Mucosa of descending colon (tissue), 3 donors: ENCODE data around the gene TSPAN18. TPM values are rescaled to one million over a fixed set of nuclear protein-coding genes. Genes with fewer than 3 reads are reported as not detected.

Experiments used
- ATAC-seq: fragments of 200-7000 bp; cut with Tn5 transposase; one replicate; pipeline ENCODE4 v1.9.1; 2020; ENCODE audit warnings: mild to moderate bottlenecking, moderate library complexity
- DNase-seq, 3 donors: peaks; one replicate each; pipeline ENCODE4 v3.0.0-alpha.2; 2020
- H3K36me3 ChIP-seq: fragments of 200-600 bp; one replicate; pipeline ENCODE4 v1.8.0; 2021; ENCODE audit warnings: low read depth, mild to moderate bottlenecking
- H3K4me1 ChIP-seq: fragments of 200-600 bp; one replicate; pipeline ENCODE4 v1.8.0; 2021; ENCODE audit warnings: low read depth, mild to moderate bottlenecking
- H3K4me3 ChIP-seq: fragments of 200-600 bp; one replicate; pipeline ENCODE4 v1.8.0; 2021; ENCODE audit warnings: mild to moderate bottlenecking
- H3K9me3 ChIP-seq: fragments of 200-600 bp; one replicate; pipeline ENCODE4 v1.8.0; 2021; ENCODE audit warnings: mild to moderate bottlenecking
- intact Hi-C, 2 donors: fragments of 100-400 bp; cut with DNase I in 1 of 2; cut with micrococcal nuclease in 1 of 2; formaldehyde crosslinking; loops; one replicate each; pipeline versions ENCODE4 v1.11.0 to v1.11.1; 2022; cut with DNase I, micrococcal nuclease
- total RNA-seq, 3 donors: library from RNA; stranded (reverse); fragmentation: NEBNext Ultra II Directional in 2 of 3; extraction: Animal tissue kit (Norgen Biotek cat#: 25700) in 2 of 3; gene quantifications; one replicate each; pipeline versions ENCODE4 v1.2.1 to v1.2.4, GENCODE V29; 2021 to 2023
- TF ChIP-seq, protein P1 (sequence below): fragments of 200-600 bp; IDR thresholded peaks from one replicate; pipeline ENCODE4 v1.8.0; 2022; ENCODE audit warnings: antibody characterized with exemption, mild to moderate bottlenecking
- donor health status: DM: no; HTN: no; CAD: no; lungs with moderate emphysema.
- donor health status: DM: no; HTN: no; CAD: no.
- donor health status: DM: no; HTN: yes; CAD: no.

Gene TSPAN18
- total RNA-seq, 3 donors from 2014 or later, result 3.6 to 63.2 (median 8.5) TPM

DNA sequence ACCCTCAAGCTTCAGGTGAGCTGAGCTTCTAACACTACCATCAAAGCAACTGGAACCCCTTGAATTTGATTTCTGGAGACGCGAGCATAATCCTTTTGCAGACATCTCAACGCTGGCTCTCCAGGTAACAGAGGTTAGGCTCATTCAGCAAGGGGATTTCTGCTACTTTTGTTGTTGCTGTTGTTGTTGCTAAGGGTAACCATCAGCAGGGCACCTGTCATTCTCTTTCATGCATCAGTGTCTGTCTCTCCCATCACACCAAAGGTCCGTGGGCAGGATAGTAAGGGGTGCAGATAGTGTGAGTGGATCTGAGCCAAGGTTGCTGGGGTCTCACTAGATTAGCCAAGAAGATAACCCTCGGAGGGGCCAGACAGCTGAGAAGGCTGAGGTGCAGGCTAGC, 133.6 kb downstream of the TSPAN18 start:
- Histone ChIP-seq H3K9me3 (no peaks in the 10 kb centered on the region), H3K4me1 (peaks cover 2% of the 10 kb centered on the region), H3K4me3 (no peak overlapping the region), H3K36me3 (no peaks in the 10 kb centered on the region)
- TF ChIP-seq, protein P1, sequence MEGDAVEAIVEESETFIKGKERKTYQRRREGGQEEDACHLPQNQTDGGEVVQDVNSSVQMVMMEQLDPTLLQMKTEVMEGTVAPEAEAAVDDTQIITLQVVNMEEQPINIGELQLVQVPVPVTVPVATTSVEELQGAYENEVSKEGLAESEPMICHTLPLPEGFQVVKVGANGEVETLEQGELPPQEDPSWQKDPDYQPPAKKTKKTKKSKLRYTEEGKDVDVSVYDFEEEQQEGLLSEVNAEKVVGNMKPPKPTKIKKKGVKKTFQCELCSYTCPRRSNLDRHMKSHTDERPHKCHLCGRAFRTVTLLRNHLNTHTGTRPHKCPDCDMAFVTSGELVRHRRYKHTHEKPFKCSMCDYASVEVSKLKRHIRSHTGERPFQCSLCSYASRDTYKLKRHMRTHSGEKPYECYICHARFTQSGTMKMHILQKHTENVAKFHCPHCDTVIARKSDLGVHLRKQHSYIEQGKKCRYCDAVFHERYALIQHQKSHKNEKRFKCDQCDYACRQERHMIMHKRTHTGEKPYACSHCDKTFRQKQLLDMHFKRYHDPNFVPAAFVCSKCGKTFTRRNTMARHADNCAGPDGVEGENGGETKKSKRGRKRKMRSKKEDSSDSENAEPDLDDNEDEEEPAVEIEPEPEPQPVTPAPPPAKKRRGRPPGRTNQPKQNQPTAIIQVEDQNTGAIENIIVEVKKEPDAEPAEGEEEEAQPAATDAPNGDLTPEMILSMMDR, result no peak
- intact Hi-C loops, result no loop called here
- DNase-seq, result no peak
- ATAC-seq, result no peak

DNA sequence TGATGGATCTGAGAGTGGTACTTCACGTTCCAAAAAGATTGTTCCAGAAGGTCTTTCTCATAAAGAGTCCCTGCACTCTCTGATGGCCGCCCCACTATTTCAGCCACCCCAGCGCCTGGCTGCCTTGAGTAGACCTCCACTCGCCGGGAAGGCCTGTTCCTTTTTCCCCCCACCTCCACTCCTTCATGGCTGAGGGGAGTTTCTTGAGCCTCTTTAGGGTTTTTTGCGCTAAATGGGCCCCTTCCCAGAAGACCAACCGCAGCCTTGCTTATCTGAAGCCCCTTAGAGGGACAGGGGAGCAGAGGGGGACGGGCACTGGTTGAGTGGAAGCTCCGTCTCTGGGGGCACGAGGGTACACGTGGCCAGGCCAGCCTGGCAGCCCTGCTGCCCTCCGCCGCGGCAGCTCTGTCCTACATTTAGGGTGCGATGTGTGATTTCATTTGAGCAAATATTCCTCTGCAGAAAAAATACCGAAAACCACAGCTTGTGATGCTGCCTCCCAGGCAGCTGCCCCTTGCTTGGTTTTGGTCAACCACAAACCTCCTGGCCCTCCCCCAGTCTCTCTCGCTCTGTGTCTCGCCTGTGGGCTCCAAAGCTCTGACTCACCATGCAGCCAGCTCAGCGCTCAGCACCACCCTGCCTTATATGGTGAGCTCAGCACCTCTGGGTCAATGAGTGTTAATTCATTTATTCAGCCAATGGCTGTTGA, 135.2 kb downstream of the TSPAN18 start:
- intact Hi-C loops, result no loop called here
- ATAC-seq (peak; percentile 87), DNase-seq (peak; percentile 66 to 80 (median 67))
- peaks cover 2% of the 10 kb centered on the region for H3K4me1 ChIP-seq
- no peak overlapping the region for H3K4me3 ChIP-seq
- TF ChIP-seq, protein P1, result no peak
- no peaks in the 10 kb centered on the region for H3K36me3 ChIP-seq
- H3K9me3 ChIP-seq, result no peaks in the 10 kb centered on the region

DNA sequence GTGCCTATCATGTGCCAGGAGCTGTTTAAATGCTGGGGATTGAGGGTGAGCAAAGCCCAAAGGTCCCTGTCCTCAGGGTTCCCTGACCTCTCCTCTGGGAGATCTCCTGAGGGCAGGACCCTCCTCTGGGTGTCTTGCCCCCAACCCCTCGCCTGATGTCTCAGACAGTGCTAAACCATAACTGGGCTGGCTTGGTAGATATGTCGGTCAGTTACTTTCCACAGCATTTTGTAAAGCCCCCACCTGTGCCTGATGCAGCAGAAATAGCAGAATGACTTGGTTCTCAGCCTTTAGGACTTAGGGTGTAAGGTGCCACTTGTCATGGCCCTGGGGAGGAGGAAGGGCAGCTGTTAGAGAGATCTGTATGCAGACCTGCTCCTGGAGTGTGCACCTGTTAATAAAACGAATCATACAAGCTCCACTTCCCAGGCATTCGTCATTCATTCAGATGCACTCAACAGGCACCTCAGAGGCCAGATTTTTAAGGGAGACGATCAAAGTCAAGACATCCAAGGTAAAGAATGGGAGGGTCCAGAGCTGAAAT, 135.9 kb downstream of the TSPAN18 start:
- H3K36me3 ChIP-seq, result no peaks in the 10 kb centered on the region
- H3K9me3 ChIP-seq, result no peaks in the 10 kb centered on the region
- no peak for ATAC-seq
- DNase-seq, result no peak
- intact Hi-C loops, result no loop called here
- H3K4me3 ChIP-seq, result no peak overlapping the region
- peaks cover 2% of the 10 kb centered on the region for H3K4me1 ChIP-seq
- TF ChIP-seq, protein P1, result no peak

- DNase-seq, result no peak
- Histone ChIP-seq H3K4me3 (no peak overlapping the region), H3K9me3 (no peaks in the 10 kb centered on the region), H3K36me3 (no peaks in the 10 kb centered on the region), H3K4me1 (peaks cover 2% of the 10 kb centered on the region)
- ATAC-seq, result no peak
- TF ChIP-seq, protein P1, result no peak
- intact Hi-C loops, result no loop called here
Measured at GRCh38 chr11:44863231-44863630, 136.5 kb downstream of the TSPAN18 start.

DNA sequence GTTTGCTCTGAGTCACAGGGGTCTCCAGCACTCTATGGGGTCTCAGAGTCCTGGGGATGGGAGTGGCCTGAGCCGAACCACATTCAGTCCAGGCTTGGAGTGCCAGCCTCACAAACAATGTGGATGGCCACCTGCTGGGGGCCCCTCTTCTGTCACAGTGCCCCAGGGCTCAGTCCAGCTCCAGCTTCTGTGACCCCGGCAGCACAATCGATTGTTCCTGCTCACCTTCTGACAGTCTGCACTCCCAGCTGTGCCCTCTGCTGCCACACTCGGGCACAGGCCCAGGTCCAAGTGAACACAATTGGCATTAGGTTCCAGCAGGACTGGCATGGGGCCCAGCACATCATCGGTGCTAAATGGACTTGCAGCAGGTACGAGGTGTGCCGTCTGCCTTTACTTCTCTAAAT, 139.1 kb downstream of the TSPAN18 start:
- ATAC-seq, result no peak
- no peak overlapping the region for H3K4me3 ChIP-seq
- TF ChIP-seq, protein P1, result no peak
- intact Hi-C loops, result no loop called here
- no peak for DNase-seq
- peaks cover 2% of the 10 kb centered on the region for H3K4me1 ChIP-seq
- no peaks in the 10 kb centered on the region for H3K36me3 ChIP-seq
- no peaks in the 10 kb centered on the region for H3K9me3 ChIP-seq
